Activated CD8-positive, alpha-beta memory T cell treated with anti-CD3 and anti-CD28 coated beads, Interleukin-2, amount 10 ng/mL, durations not matched to agents 7 days and 5 days (primary cell): Measurements from ENCODE around the gene CACNA1C. TPM values are rescaled to one million over a fixed set of nuclear protein-coding genes. Genes with fewer than 3 reads are reported as not detected.

Source experiments
- ATAC-seq: fragments of 150-1000 bp; cut with Tn5 transposase; one replicate; pipeline ENCODE4 v1.10.0; 2021; ENCODE audit warnings: moderate library complexity
- CTCF ChIA-PET: fragments of 350-600 bp; sonication (Branson Sonifier 250); formaldehyde crosslinking; loops from one replicate; lab custom pipeline; 2021; ENCODE audit warnings: antibody characterized with exemption; lab: Charles Lee
- DNase-seq: peaks from one replicate; pipeline ENCODE4 v3.0.0-alpha.2; 2020
- H3K27ac Mint-ChIP-seq: one replicate; pipeline ENCODE4 v1.8.0; 2021; ENCODE audit warnings: mild to moderate bottlenecking, mixed read lengths
- H3K27me3 Mint-ChIP-seq: one replicate; pipeline ENCODE4 v1.8.0; 2021; ENCODE audit warnings: mixed read lengths
- H3K36me3 Mint-ChIP-seq: one replicate; pipeline ENCODE4 v1.8.0; 2021; ENCODE audit warnings: mild to moderate bottlenecking, mixed read lengths
- H3K4me1 Mint-ChIP-seq: one replicate; pipeline ENCODE4 v1.8.0; 2021; ENCODE audit warnings: mixed read lengths
- H3K4me3 Mint-ChIP-seq: one replicate; pipeline ENCODE4 v1.8.0; 2021; ENCODE audit warnings: mild to moderate bottlenecking, moderate library complexity, mixed read lengths
- H3K9me3 Mint-ChIP-seq: one replicate; pipeline ENCODE4 v1.8.0; 2022; ENCODE audit warnings: low read depth, mixed read lengths
- total RNA-seq, 2 experiments: library from RNA; stranded (reverse); gene quantifications; one replicate each; pipeline ENCODE4 v1.2.3, GENCODE V29; 2021

The CACNA1C gene
- total RNA-seq, 2 experiments from 2014 or later = 0.14 to 0.26 TPM

- peaks cover 10% of the 10 kb centered on the region for H3K27me3 Mint-ChIP-seq
- H3K4me3 Mint-ChIP-seq = no peak overlapping the region
- no peaks in the 10 kb centered on the region for H3K36me3 Mint-ChIP-seq
- H3K4me1 Mint-ChIP-seq = no peaks in the 10 kb centered on the region
- DNase-seq (no peak), ATAC-seq (no peak)
- H3K27ac Mint-ChIP-seq = no peak overlapping the region
- CTCF ChIA-PET = no interaction called here
- peaks cover 5% of the 10 kb centered on the region for H3K9me3 Mint-ChIP-seq
These were observed 205.2 kb downstream of the CACNA1C start for GRCh38 chr12:2258025-2258424.

- peaks cover 10% of the 10 kb centered on the region for H3K27me3 Mint-ChIP-seq
- H3K4me1 Mint-ChIP-seq = no peaks in the 10 kb centered on the region
- H3K36me3 Mint-ChIP-seq = no peaks in the 10 kb centered on the region
- ATAC-seq (no peak), DNase-seq (no peak)
- peaks cover 5% of the 10 kb centered on the region for H3K9me3 Mint-ChIP-seq
- no peak overlapping the region for H3K27ac Mint-ChIP-seq
- H3K4me3 Mint-ChIP-seq = no peak overlapping the region
- CTCF ChIA-PET = no interaction called here
These were observed 206.6 kb downstream of the CACNA1C start for GRCh38 chr12:2259369-2259768.

DNA sequence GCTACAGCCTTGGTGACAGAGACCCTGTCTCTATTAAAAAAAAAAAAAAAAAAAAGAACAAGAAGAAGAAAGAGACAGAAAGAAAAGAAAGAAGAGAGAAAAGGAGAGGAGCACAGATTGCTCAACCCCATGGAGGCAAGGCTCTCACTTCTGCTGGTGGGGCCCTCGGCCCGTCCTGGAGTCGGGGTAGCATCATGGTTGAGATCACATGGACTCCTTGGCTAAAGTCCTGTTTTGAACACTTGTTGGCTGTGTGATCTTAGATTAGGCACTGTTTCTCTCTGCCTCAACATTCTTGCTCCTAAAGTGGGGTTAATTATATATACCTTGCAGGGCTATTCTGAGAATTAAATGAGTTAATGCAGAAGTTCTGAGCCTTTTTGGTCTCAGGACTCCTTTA is 207.7 kb downstream of the CACNA1C start:
- Mint-ChIP-seq H3K4me1 (no peaks in the 10 kb centered on the region), H3K27me3 (peaks cover 14% of the 10 kb centered on the region), H3K27ac (no peak overlapping the region), H3K36me3 (no peaks in the 10 kb centered on the region), H3K9me3 (peaks cover 5% of the 10 kb centered on the region), H3K4me3 (no peak overlapping the region)
- ATAC-seq = no peak
- no peak for DNase-seq
- CTCF ChIA-PET = no interaction called here

GRCh38 chr12:2261708-2262107 is 208.9 kb downstream of the CACNA1C start:
- CTCF ChIA-PET = no interaction called here
- DNase-seq = no peak

GRCh38 chr12:2262449-2262848 is 209.7 kb downstream of the CACNA1C start:
- Mint-ChIP-seq H3K27ac (no peak overlapping the region), H3K36me3 (no peaks in the 10 kb centered on the region), H3K27me3 (peaks cover 14% of the 10 kb centered on the region), H3K4me3 (no peak overlapping the region), H3K9me3 (no peaks in the 10 kb centered on the region), H3K4me1 (no peaks in the 10 kb centered on the region)
- CTCF ChIA-PET = no interaction called here
- no peak for DNase-seq
- no peak for ATAC-seq

More at GRCh38 chr12:2261708-2262107, 208.9 kb downstream of the CACNA1C start:
- Mint-ChIP-seq H3K4me1 (no peaks in the 10 kb centered on the region), H3K27me3 (peaks cover 14% of the 10 kb centered on the region), H3K9me3 (no peaks in the 10 kb centered on the region), H3K36me3 (no peaks in the 10 kb centered on the region), H3K4me3 (no peak overlapping the region), H3K27ac (no peak overlapping the region)
- no peak for ATAC-seq

DNA sequence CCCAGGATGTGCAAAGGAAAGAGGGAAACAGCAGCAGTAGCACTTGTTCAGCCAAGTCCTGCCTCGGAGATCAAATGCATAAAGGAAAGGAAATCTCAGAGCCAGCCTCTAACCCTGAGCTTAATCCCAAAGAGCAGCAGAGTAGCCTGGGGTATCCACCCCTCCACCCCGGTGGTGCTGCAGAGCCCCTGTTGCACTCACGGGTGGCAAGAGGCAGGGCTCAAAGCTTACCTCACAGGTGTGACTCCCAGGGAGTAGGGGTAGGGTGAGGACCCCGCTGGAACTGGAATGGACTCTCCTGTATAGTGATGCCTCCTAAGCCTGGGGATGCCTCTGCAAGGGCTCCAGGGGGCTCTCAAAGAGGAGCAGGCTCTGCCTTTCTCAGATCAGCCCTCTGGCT is 211.1 kb downstream of the CACNA1C start:
- DNase-seq (no peak), ATAC-seq (no peak)
- no peaks in the 10 kb centered on the region for H3K36me3 Mint-ChIP-seq
- H3K27me3 Mint-ChIP-seq = peaks cover 8% of the 10 kb centered on the region
- CTCF ChIA-PET = no interaction called here
- H3K9me3 Mint-ChIP-seq = no peaks in the 10 kb centered on the region
- H3K4me3 Mint-ChIP-seq = no peak overlapping the region
- H3K4me1 Mint-ChIP-seq = no peaks in the 10 kb centered on the region
- no peak overlapping the region for H3K27ac Mint-ChIP-seq

- peaks cover 4% of the 10 kb centered on the region for H3K27me3 Mint-ChIP-seq
- ATAC-seq (no peak), DNase-seq (no peak)
- CTCF ChIA-PET = no interaction called here
- H3K4me1 Mint-ChIP-seq = no peaks in the 10 kb centered on the region
- no peaks in the 10 kb centered on the region for H3K36me3 Mint-ChIP-seq
- H3K27ac Mint-ChIP-seq = no peak overlapping the region
- H3K4me3 Mint-ChIP-seq = no peak overlapping the region
- H3K9me3 Mint-ChIP-seq = no peaks in the 10 kb centered on the region
These were observed 212.0 kb downstream of the CACNA1C start for GRCh38 chr12:2264651-2265232.

- Mint-ChIP-seq H3K36me3 (no peaks in the 10 kb centered on the region), H3K27me3 (peaks cover 4% of the 10 kb centered on the region), H3K4me1 (no peaks in the 10 kb centered on the region), H3K4me3 (no peak overlapping the region), H3K9me3 (no peaks in the 10 kb centered on the region), H3K27ac (no peak overlapping the region)
- ATAC-seq = no peak
- CTCF ChIA-PET = no interaction called here
- no peak for DNase-seq
These were observed 212.8 kb downstream of the CACNA1C start for GRCh38 chr12:2265461-2266167.

GRCh38 chr12:2266666-2267620 is 214.2 kb downstream of the CACNA1C start:
- Mint-ChIP-seq H3K27me3 (peaks cover 4% of the 10 kb centered on the region), H3K4me1 (no peaks in the 10 kb centered on the region), H3K36me3 (no peaks in the 10 kb centered on the region), H3K9me3 (no peaks in the 10 kb centered on the region), H3K27ac (no peak overlapping the region), H3K4me3 (no peak overlapping the region)
- CTCF ChIA-PET = no interaction called here
- DNase-seq (no peak), ATAC-seq (no peak)

DNA sequence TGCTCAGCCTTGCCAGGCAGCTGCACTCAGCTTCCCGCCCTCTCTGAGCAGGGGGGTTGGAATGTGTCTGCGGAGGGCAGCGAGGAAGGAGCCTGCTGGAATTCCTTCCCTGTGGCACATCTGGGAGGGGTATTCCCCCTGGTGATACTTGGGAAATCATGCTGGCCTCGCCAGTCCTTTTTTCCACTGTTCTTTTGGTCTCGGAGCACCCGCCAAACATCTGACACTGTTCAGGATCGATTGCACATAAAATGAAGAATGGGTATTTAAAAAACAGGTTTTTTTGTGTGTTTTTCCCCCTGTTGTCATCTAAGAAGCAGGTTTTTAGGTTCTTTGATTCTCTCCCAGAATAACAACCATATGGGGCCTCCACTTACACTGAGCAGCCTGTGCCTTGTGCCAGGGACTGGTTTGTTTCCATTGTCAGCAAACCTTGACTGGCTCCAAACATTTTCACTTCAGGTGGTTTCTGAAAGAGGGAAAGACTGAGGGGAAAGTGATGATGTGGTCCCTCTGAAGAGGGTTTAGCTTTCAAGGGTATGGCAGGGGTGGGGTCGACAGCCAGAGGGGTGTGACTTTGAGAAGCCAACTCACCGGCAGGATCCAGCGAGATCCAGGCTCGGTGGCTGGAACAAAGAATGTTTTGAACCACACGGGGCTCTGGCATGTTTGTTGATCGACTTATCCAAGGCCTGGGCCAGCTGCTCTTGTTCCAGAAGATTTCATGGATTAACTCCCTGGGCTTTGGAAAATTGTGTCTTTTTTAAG is 215.1 kb downstream of the CACNA1C start:
- H3K27ac Mint-ChIP-seq = no peak overlapping the region
- no peaks in the 10 kb centered on the region for H3K4me1 Mint-ChIP-seq
- H3K27me3 Mint-ChIP-seq = peaks cover 4% of the 10 kb centered on the region
- no peak for ATAC-seq
- H3K36me3 Mint-ChIP-seq = no peaks in the 10 kb centered on the region
- H3K9me3 Mint-ChIP-seq = no peaks in the 10 kb centered on the region
- no peak for DNase-seq
- CTCF ChIA-PET = no interaction called here
- no peak overlapping the region for H3K4me3 Mint-ChIP-seq

- H3K36me3 Mint-ChIP-seq = no peaks in the 10 kb centered on the region
- no peak overlapping the region for H3K27ac Mint-ChIP-seq
- no peak for DNase-seq
- CTCF ChIA-PET = no interaction called here
- no peak for ATAC-seq
- H3K4me1 Mint-ChIP-seq = no peaks in the 10 kb centered on the region
- H3K9me3 Mint-ChIP-seq = no peaks in the 10 kb centered on the region
- H3K27me3 Mint-ChIP-seq = peaks cover 4% of the 10 kb centered on the region
- H3K4me3 Mint-ChIP-seq = no peak overlapping the region
These were observed 215.9 kb downstream of the CACNA1C start for GRCh38 chr12:2268471-2269286.

GRCh38 chr12:2270846-2271245 is 218.1 kb downstream of the CACNA1C start:
- Mint-ChIP-seq H3K27me3 (no peaks in the 10 kb centered on the region), H3K9me3 (no peaks in the 10 kb centered on the region), H3K36me3 (no peaks in the 10 kb centered on the region), H3K4me1 (no peaks in the 10 kb centered on the region), H3K27ac (no peak overlapping the region), H3K4me3 (no peak overlapping the region)
- DNase-seq (no peak), ATAC-seq (no peak)
- CTCF ChIA-PET = no interaction called here
